ENCODE results near the gene PTH2R.

The PTH2R gene

GRCh38 chr2:208369091-208369490 is 37.5 kb upstream of the PTH2R start:
- TF ChIP-seq CTCF (IDR thresholded peaks at IDR 0.05; ENCODE audit: insufficient read depth, low read length, poor library complexity, severe bottlenecking) (no peak), EZH2phosphoT487 (conservative IDR thresholded peaks at IDR 0.05; ENCODE audit: low read length) (no peak)
- no peaks in the 10 kb centered on the region for H3K27me3 ChIP-seq (ENCODE audit: low read length)
- no peak overlapping the region for H3K4me2 ChIP-seq (ENCODE audit: low read depth, low read length, poor library complexity, severe bottlenecking)
- no peaks in the 10 kb centered on the region for H4K20me1 ChIP-seq (ENCODE audit: low read depth, low read length)
- H2AFZ ChIP-seq (ENCODE audit: low read depth, low read length, severe bottlenecking), result no peak overlapping the region
- H3K9me2 ChIP-seq (replicated peaks; ENCODE audit: insufficient read depth, low read length), result no peaks in the 10 kb centered on the region
- no peaks in the 10 kb centered on the region for H3K79me2 ChIP-seq (ENCODE audit: insufficient read depth, low read length)
- no peak overlapping the region for H3K4me3 ChIP-seq (ENCODE audit: insufficient read depth, low read length, poor library complexity, severe bottlenecking)
- H3K36me3 ChIP-seq (ENCODE audit: low read length), result no peaks in the 10 kb centered on the region
- H3K27ac ChIP-seq (ENCODE audit: low read depth, low read length), result no peak overlapping the region
- no peaks in the 10 kb centered on the region for H3F3A ChIP-seq (ENCODE audit: insufficient read depth)
- no peak overlapping the region for H3K9ac ChIP-seq (ENCODE audit: low read length)
- no peaks in the 10 kb centered on the region for H3K9me3 ChIP-seq (ENCODE audit: insufficient read depth, low read length)

DNA sequence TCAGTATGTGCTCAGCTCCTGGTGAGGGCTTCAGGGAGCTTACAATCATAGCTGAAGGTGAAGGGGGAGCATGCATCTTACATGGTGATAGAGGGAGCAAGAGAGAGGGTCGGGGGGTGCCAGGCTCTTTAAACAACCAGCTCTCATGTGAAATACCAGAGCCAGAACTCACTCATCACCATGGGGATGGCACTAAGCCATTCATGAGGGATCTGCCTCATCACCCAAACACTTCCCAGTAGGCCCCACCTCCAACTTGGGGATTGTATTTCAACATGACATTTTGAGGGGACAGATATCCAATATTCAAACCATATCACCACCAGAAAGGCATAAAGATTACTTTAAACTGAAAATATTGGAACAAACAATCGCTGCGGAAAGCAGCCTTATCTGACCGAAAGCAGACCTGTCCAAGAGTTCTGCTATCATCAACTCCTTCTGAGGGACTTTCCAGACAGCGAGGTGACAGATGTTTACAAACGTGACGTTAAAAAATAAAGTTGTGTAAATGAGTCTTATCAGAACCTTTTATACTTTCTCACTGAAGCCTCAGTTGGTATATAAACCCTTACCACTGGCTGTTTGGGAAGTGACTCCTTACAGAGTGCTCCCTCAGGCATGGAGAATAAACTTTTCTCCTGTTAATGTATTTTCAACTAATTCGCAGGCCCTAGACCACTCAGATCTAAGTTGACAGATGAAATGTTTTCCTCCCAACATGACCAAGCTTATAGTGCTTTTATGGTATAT is 35.5 kb upstream of the PTH2R start:
- Histone ChIP-seq H3K27ac (ENCODE audit: low read depth, low read length) (no peak overlapping the region), H2AFZ (ENCODE audit: low read depth, low read length, severe bottlenecking) (no peak overlapping the region), H3K4me2 (ENCODE audit: low read depth, low read length, poor library complexity, severe bottlenecking) (no peak overlapping the region), H3K36me3 (ENCODE audit: low read length) (no peaks in the 10 kb centered on the region), H3K9ac (ENCODE audit: low read length) (no peak overlapping the region), H3K4me3 (ENCODE audit: insufficient read depth, low read length, poor library complexity, severe bottlenecking) (no peak overlapping the region), H3K9me3 (ENCODE audit: insufficient read depth, low read length) (no peaks in the 10 kb centered on the region), H3K27me3 (ENCODE audit: low read length) (no peaks in the 10 kb centered on the region), H3K9me2 (replicated peaks; ENCODE audit: insufficient read depth, low read length) (no peaks in the 10 kb centered on the region), H4K20me1 (ENCODE audit: low read depth, low read length) (no peaks in the 10 kb centered on the region), H3K79me2 (ENCODE audit: insufficient read depth, low read length) (no peaks in the 10 kb centered on the region), H3F3A (ENCODE audit: insufficient read depth) (no peaks in the 10 kb centered on the region)
- no peak for TF ChIP-seq EZH2phosphoT487 (conservative IDR thresholded peaks at IDR 0.05; ENCODE audit: low read length)
- TF ChIP-seq CTCF (IDR thresholded peaks at IDR 0.05; ENCODE audit: insufficient read depth, low read length, poor library complexity, severe bottlenecking), result no peak

DNA sequence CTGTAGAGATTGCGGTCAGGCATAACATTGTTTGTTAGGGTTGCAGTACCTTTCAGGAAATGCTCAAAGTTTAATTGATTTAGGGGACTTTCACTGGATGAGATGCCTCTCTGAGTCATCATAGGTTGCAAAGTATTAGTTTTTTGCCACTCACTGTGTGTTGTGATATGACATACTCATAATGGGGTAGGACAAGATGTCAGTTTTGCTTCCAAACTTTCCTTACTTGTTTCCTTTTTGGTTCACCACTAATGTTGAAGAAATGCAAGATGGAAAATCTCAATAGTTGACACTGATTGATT is 35.0 kb upstream of the PTH2R start:
- Histone ChIP-seq H3K4me3 (ENCODE audit: insufficient read depth, low read length, poor library complexity, severe bottlenecking) (no peak overlapping the region), H3K9me3 (ENCODE audit: insufficient read depth, low read length) (no peaks in the 10 kb centered on the region), H3K9me2 (replicated peaks; ENCODE audit: insufficient read depth, low read length) (no peaks in the 10 kb centered on the region), H3K27me3 (ENCODE audit: low read length) (no peaks in the 10 kb centered on the region), H3K9ac (ENCODE audit: low read length) (no peak overlapping the region), H3K79me2 (ENCODE audit: insufficient read depth, low read length) (no peaks in the 10 kb centered on the region), H3K4me2 (ENCODE audit: low read depth, low read length, poor library complexity, severe bottlenecking) (no peak overlapping the region), H4K20me1 (ENCODE audit: low read depth, low read length) (no peaks in the 10 kb centered on the region), H2AFZ (ENCODE audit: low read depth, low read length, severe bottlenecking) (no peak overlapping the region), H3K27ac (ENCODE audit: low read depth, low read length) (no peak overlapping the region), H3F3A (ENCODE audit: insufficient read depth) (no peaks in the 10 kb centered on the region), H3K36me3 (ENCODE audit: low read length) (no peaks in the 10 kb centered on the region)
- TF ChIP-seq CTCF (IDR thresholded peaks at IDR 0.05; ENCODE audit: insufficient read depth, low read length, poor library complexity, severe bottlenecking), result no peak
- TF ChIP-seq EZH2phosphoT487 (conservative IDR thresholded peaks at IDR 0.05; ENCODE audit: low read length), result no peak
